ENCODE data around the gene LCE3D.
"Not testable (repeated sequence)": the region's sequence is repeated elsewhere in the genome, so short reads cannot be mapped to it uniquely, and the experiment has no call there.

LCE3D gene

GRCh38 chr1:152580433-152580832 is at the start of gene LCE3D:
TSS of gene LCE3D (minus strand) at chr1:152580516. CDS start at chr1:152579936, 580 bp downstream.
- no peak for DNase-seq (ENCODE audit: low spot score)

- DNase-seq (ENCODE audit: low spot score) = no peak
These were observed 46.4 kb upstream of the LCE3D start for GRCh38 chr1:152626744-152627143.

DNA sequence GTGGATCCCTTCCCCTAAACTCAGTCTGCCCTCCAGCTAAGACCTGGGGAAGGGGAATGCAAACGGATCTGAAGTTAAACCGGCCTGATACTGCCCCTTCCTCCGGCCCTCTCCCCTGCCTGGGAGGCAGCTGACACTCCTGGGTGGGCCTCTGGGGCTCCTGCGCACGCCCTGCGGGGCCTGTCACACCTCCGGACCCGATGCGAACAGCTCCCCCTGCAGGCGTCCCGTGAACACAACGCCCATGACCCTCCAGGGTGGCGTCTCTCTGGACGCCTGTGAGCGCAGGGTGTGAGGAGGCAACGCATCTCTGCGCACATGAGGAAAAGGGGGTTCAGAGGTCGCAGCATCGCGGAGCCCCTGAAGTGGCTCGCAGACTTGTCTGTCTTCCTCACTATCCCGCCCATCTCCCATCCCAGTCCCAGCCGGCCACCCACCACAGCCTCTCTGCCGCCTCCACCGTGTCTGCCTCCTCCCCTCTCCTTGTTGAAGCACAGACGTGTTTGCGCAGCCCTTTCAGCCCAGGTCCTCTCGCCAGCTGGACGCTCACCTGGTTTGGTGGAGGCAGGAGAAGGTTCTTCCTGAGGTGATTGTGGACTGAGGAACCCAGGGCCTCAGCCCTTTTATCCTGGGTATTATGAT is 43.0 kb upstream of the LCE3D start:
- DNase-seq (ENCODE audit: low spot score) = no peak

- DNase-seq (ENCODE audit: low spot score) = no peak
These were observed 42.5 kb upstream of the LCE3D start, which contains the start of gene LCE3A for GRCh38 chr1:152622803-152623202. TSS of gene LCE3A (minus strand) at chr1:152623103. CDS start at chr1:152623103, 0 bp downstream.

- no peak for DNase-seq (ENCODE audit: low spot score)
These were observed 41.7 kb upstream of the LCE3D start for GRCh38 chr1:152621993-152622392.

GRCh38 chr1:152613511-152613910 is 33.2 kb upstream of the LCE3D start, which contains the start of gene LCE3B:
TSS of gene LCE3B (plus strand) at chr1:152613811. CDS start at chr1:152613811, 0 bp downstream.
- DNase-seq (ENCODE audit: low spot score) = no peak

DNA sequence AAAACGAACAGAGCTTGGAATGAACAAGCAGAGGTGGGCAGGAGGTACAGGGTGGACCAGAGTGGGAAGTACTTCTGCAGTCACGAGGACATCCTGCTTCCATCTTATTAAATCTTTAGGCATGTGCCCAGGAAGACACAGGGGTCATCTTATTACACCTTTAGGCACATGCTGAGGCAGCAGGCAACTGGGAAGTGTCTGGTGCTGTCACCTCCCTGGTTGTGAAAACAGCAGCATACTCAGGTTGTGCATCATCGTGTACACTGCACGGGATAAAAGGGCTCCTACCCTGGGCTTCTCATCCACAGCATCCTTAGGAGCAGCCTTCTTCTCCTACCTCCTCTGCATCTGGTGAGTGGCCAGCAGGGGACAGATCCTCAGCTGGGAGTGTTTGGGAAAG is 19.6 kb upstream of the LCE3D start, which contains the start of gene LCE3C:
Gene LCE3C, plus strand, starts transcription at position 301 of the 400 bp plus-strand sequence. CDS start 498 bp downstream, outside the sequence.
- DNase-seq (ENCODE audit: low spot score) = no peak

GRCh38 chr1:152596986-152597385 is 16.7 kb upstream of the LCE3D start:
- no peak for DNase-seq (ENCODE audit: low spot score)

GRCh38 chr1:152585586-152585985 is 5.3 kb upstream of the LCE3D start:
- DNase-seq (ENCODE audit: low spot score) = no peak

DNA sequence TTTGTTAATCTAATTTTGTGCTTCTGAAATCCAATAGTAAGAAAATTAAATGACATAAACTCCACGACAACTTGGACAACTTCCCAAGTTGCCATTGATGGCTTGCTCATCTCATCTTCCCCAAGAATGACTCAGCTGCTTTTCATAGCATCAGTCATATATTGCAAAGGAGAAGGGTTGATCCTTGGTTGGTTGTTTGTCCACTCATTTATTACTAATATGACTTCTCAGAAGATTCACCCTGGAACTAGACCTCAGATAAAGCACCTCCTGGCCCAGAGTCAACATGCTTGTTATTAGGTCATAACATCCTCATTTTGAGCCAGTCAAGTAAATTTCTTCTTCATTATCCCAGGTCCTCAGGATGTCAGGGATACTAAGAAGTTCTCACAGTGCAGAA is 2.3 kb upstream of the LCE3D start:
- DNase-seq (ENCODE audit: low spot score) = no peak

- not testable (repeated sequence) for DNase-seq (ENCODE audit: low spot score)
These were observed 790 bp downstream of the LCE3D start for GRCh38 chr1:152579526-152579925.

DNA sequence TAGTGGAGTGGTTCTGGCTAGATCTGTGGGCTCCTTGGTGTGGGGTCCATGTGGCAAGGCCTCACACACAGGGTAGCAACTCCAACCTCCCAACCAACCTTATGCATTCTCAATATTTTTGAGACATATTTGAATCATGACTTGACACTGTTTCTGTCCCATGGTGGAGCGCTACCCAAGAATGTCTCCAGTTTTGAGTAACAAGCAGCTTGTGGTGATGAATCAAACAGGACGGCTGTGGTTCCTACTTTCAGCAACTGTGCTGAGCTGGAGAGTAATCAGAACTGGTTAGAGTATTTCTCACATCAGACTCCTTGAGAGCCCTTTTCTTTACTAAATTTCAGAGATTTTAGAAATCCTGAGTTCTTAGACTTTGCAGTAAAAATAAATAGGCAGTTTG is 3.1 kb downstream of the LCE3D start:
- DNase-seq (ENCODE audit: low spot score) = no peak

DNA sequence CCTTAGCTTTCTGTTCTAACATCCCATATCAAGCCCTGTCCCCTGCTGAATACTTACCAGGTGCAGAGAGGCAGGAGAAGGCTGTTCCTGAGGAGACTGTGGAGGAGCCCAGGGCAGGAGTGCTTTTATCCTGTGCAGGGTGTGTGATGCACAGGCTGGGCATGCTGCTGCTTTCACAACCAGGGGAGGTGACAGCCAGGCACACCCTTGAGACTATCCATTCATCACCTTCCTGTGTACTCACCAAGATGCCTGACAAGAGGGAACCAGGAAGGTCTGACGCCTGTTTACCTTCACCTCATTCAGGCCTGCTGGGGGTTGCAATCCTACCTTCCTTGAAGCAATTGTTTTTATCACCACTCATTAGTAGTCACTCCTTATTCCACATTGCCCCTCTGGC is 13.6 kb downstream of the LCE3D start, which contains the start of gene LCE3E:
Gene LCE3E, minus strand, starts transcription at position 100 of the 400 bp plus-strand sequence. CDS start 572 bp downstream, outside the sequence.
- no peak for DNase-seq (ENCODE audit: low spot score)

DNA sequence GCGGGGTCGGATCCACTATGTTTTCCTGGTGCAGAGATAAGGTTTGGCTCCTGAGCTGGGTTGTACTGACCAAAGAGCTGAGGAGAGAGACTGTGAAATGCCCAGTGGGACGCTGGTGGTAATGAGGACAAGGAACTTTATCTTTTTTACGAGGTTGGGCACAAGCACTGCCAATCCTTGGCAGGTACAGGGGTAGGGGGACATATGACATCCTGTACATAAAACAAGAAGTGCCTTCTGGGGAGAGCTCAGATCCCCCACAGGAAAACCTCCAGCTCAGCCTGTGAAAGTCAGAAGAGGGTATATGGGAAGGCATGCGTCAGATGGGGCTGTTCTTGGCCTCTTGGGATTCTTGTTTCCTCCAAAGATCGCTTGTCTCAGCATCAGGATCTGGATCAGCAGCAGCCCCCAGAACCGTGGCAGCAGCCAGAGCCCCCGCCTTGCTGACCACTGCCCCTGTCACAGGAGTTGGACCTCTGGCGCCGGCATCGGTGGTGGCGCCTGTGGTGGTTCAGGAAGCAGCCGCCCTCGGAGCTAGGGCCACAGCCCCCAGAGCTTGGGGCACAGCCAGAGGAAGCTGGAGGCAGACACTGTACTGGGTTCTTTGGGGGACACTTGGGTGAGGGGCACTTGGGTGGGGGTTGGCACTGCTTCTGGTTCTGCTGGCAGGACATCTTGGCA is 14.6 kb downstream of the LCE3D start:
- DNase-seq (ENCODE audit: low spot score) = no peak

DNA sequence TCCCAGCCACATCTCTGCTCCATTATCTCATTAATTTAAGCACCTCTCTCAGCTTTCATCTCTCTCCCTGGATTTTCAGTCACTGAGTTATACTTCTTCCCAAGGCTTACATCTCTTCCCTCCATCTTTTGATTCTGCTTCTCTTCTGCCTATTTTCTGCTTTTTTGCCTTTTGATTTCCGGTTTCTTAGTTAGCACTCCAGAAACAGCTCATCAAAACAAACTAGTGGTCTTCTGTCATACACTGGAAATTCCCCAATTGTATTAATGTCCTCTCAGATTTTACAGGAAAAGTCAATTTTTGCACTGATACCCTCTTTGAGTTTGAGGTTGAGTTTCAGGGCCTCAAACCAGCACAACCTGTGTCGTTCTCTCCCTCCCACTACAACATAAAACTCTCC is 15.2 kb downstream of the LCE3D start:
- DNase-seq (ENCODE audit: low spot score) = no peak

GRCh38 chr1:152548358-152548757 is 32.0 kb downstream of the LCE3D start:
- DNase-seq (ENCODE audit: low spot score) = not testable (repeated sequence)

GRCh38 chr1:152546704-152547103 is 33.6 kb downstream of the LCE3D start:
- DNase-seq (ENCODE audit: low spot score) = no peak

- DNase-seq (ENCODE audit: low spot score) = no peak
These were observed 36.5 kb downstream of the LCE3D start for GRCh38 chr1:152543820-152544219.

DNA sequence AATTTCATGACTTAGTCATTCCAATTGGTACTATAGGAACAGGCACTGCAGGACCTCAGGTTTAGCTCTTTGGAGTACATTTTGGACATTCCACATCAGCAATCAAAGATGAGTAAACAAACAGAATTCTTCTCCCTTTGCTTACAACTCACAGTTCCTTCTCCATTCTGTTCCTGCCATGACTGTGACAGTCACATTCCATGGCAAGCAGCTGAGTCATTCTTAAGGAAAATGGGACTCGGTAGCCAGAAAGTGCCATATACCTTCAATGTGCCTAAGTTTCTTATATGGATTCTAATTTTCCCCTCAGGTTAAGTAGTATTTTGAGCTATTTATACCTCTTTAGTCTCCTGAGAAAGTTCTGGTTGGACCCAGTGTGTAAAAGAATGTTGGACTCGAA is 40.4 kb downstream of the LCE3D start:
- no peak for DNase-seq (ENCODE audit: low spot score)

GRCh38 chr1:152537496-152537895 is 42.8 kb downstream of the LCE3D start:
- DNase-seq (ENCODE audit: low spot score) = no peak

DNA sequence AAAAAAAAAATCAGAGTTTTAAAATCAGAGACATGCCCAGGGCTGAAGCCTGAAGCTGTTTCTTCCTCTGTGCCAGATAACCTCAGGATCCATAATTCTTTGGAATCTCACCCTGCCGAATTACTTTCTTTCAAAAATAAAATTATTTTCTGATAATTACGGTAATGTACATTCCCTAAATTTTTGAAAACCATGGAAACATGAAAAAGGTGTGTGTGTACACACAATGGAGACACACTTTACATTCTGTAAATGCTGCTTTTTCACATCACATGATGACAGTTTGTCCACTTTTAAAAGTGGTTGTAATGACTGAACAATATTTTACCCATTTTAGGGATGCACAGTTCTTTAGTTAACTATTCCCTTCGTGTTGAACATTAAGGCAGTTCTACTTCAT is 44.5 kb downstream of the LCE3D start:
- DNase-seq (ENCODE audit: low spot score) = no peak

DNA sequence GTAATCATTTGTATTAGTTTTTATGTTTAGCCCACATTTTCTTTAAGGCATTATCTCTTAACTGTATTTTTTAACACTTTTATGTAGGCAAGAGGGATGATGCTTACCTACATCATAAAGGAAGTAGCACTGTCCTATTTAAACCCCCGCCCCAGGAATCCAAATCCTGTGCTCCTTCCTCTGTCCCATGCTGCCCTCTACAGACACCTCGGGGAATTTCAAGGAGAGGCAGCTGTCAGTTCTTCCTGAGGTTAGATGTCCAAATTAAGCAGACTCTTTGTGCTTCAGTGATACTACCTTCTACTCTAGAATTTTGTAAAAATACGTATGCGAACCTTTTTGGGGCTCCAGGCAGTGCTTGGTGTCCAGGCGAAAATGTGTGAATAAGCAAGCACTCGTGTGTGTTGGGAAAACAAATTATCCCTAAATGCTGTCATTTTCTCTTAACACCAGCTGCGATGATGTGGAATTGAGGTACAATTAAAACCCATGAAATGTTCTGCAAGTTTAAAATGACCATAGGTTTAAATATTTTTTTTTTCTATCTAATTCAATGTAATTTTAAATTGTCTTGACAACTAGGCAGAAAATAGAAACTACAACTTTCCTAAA is 46.9 kb downstream of the LCE3D start:
- DNase-seq (ENCODE audit: low spot score) = no peak
